HEK293T (cell line): ENCODE data around the gene TPSAB1.
"Not testable (repeated sequence)": the region's sequence is repeated elsewhere in the genome, so short reads cannot be mapped to it uniquely, and the experiment has no call there.

Source experiments
- CTCF ChIA-PET: fragments of 350-600 bp; formaldehyde crosslinking; extraction: SDS; loops from one replicate; lab custom pipeline; 2021; ENCODE audit warnings: antibody characterized with exemption, inconsistent platforms; lab: Yijun Ruan, JAX
- POLR2A ChIA-PET: fragments of 350-600 bp; formaldehyde crosslinking; extraction: SDS; loops from one replicate; lab custom pipeline; 2020; ENCODE audit warnings: antibody characterized with exemption, inconsistent platforms; lab: Yijun Ruan, JAX
- DNase-seq: peaks from one replicate; pipeline ENCODE4 v3.0.0; 2012; ENCODE audit warnings: mixed read lengths; ENCODE audit errors: extremely low spot score
- ARNT ChIP-seq: fragments of 450-650 bp; IDR thresholded peaks from 2 replicates; pipeline ENCODE4 v1.6.1; 2017; ENCODE audit warnings: mild to moderate bottlenecking
- BHLHE40 ChIP-seq: fragments of 450-650 bp; IDR thresholded peaks from 2 replicates; pipeline ENCODE4 v1.6.1; 2016; ENCODE audit warnings: mild to moderate bottlenecking, moderate library complexity, borderline replicate concordance
- CTBP1 ChIP-seq: fragments of 450-650 bp; IDR thresholded peaks from 2 replicates; pipeline ENCODE4 v1.6.1; 2016; ENCODE audit warnings: borderline replicate concordance
- ELF4 ChIP-seq: fragments of 450-650 bp; IDR thresholded peaks from 2 replicates; pipeline ENCODE4 v1.6.1; 2017; ENCODE audit warnings: antibody characterized with exemption
- FOXA1 ChIP-seq: fragments of 450-650 bp; IDR thresholded peaks from 2 replicates; pipeline ENCODE4 v1.6.1; 2016; ENCODE audit warnings: mild to moderate bottlenecking
- FOXK2 ChIP-seq: fragments of 450-650 bp; IDR thresholded peaks from 2 replicates; pipeline ENCODE4 v1.6.1; 2016; ENCODE audit warnings: mild to moderate bottlenecking
- FOXM1 ChIP-seq: fragments of 450-650 bp; IDR thresholded peaks from 2 replicates; pipeline ENCODE4 v1.6.1; 2017; ENCODE audit warnings: mild to moderate bottlenecking, borderline replicate concordance
- HDGF ChIP-seq: fragments of 450-650 bp; IDR thresholded peaks from 2 replicates; pipeline ENCODE4 v1.6.1; 2017; ENCODE audit warnings: antibody characterized with exemption, borderline replicate concordance
- L3MBTL2 ChIP-seq: fragments of 450-650 bp; conservative IDR thresholded peaks from 2 replicates; pipeline ENCODE4 v1.6.1; 2016; ENCODE audit warnings: mild to moderate bottlenecking
- LEF1 ChIP-seq: fragments of 450-650 bp; IDR thresholded peaks from 2 replicates; pipeline ENCODE4 v1.6.1; 2017; ENCODE audit warnings: mild to moderate bottlenecking, borderline replicate concordance
- NFRKB ChIP-seq: fragments of 450-650 bp; IDR thresholded peaks from 2 replicates; pipeline ENCODE4 v1.6.1; 2016; ENCODE audit warnings: mild to moderate bottlenecking, moderate library complexity
- SP1 ChIP-seq: fragments of 450-650 bp; IDR thresholded peaks from 2 replicates; pipeline ENCODE4 v1.6.1; 2017
- SUZ12 ChIP-seq: fragments of 450-650 bp; IDR thresholded peaks from 2 replicates; pipeline ENCODE4 v1.6.1; 2016; ENCODE audit warnings: mild to moderate bottlenecking
- TARDBP ChIP-seq: fragments of 450-650 bp; IDR thresholded peaks from 2 replicates; pipeline ENCODE4 v1.6.1; 2016
- ZNF384 ChIP-seq: fragments of 450-650 bp; IDR thresholded peaks from 2 replicates; pipeline ENCODE4 v1.6.1; 2016
- TF ChIP-seq, protein P1 (sequence below): fragments of 450-650 bp; IDR thresholded peaks from 2 replicates; pipeline ENCODE4 v1.6.1; 2016

TPSAB1 gene

GRCh38 chr16:1195393-1195666, 45.2 kb upstream of the TPSAB1 start:
- ChIA-PET POLR2A (no interaction called here), CTCF (no interaction called here)
- no peak for DNase-seq
- no peak for TF ChIP-seq HDGF
- no peak for TF ChIP-seq TARDBP
- no peak for TF ChIP-seq CTBP1
- TF ChIP-seq NFRKB: no peak
- TF ChIP-seq FOXK2: no peak
- TF ChIP-seq, protein P1, sequence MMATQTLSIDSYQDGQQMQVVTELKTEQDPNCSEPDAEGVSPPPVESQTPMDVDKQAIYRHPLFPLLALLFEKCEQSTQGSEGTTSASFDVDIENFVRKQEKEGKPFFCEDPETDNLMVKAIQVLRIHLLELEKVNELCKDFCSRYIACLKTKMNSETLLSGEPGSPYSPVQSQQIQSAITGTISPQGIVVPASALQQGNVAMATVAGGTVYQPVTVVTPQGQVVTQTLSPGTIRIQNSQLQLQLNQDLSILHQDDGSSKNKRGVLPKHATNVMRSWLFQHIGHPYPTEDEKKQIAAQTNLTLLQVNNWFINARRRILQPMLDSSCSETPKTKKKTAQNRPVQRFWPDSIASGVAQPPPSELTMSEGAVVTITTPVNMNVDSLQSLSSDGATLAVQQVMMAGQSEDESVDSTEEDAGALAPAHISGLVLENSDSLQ: no peak
- TF ChIP-seq LEF1: no peak

DNA sequence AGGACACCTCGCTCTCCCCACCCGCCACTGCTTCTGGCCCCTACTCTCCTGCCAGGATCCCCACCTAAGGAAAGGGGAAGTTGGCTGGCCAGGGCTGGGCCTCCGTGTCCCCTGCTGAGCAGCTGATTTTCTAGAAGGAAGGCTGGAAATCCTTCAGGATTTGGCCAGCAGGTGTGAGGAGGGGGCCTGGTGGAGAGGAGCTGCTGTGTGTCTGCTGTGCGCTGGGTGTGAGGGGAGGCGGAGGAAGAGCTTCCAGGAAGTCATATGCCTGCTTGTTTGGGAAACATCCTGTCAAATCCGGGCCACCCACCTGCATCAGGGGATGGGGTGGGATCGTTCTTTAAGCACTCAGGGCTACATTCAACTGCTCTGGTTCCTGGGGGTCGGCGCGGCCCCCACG, 44.0 kb upstream of the TPSAB1 start:
- DNase-seq: no peak
- TF ChIP-seq LEF1 (no peak), L3MBTL2 (no peak), ARNT (no peak), TARDBP (no peak), FOXA1 (no peak), CTBP1 (no peak), SUZ12 (no peak), HDGF (no peak), FOXM1 (no peak), ELF4 (no peak)
- ChIA-PET POLR2A (no interaction called here), CTCF (no interaction called here)

DNA sequence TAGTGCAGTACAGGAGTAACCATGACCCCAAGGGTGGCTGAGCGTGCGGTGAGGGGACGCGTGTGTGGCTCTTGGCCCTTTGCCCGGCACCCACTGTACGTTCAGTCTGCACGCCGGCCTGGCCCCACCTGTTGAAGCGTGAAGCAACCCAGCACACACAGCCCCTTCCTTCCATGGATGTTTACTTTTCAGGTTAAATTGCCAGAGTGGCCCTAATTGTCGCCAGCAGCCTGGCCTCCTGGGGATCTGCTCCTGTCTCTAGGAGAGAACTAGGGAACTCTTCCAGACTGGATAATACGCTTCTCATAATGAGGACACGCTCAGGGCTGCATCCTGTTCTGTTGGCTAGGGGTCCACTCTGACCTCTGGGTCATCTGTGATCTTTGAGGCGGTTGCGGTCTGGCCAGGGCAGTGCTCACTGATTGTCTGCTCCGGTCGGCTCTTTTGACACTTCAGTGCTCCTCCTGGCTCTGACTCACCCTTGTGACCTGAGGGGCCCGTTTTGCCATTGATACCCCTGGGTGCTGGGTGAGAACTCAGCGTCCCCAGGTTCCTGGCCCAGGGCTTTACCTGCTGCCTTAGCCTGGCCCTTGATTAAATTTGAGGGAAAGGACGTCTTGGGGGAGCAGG, 43.2 kb upstream of the TPSAB1 start:
- no peak for DNase-seq
- CTCF ChIA-PET: no interaction called here
- no peak for TF ChIP-seq SUZ12
- no peak for TF ChIP-seq TARDBP
- TF ChIP-seq SP1: no peak
- POLR2A ChIA-PET: no interaction called here

DNA sequence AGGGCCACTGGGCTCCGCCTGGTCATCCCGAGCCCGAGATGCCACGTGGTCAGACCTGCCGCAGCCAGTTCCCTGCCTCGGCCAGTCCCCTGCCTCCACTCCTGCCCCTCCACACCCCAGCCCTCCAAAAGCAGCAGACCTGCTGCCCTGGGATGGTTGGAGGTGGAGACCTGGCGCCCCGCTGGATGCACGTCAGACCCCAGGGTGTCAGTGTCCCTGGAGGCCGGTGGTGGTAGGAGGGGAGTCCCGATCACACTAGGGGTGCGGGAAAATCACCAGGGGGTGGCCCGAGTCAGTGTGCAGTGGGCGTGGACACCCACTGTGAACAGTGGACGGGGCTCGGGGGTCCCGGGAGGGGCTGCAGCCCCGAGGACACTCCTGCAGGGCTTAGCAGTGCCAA, 42.3 kb upstream of the TPSAB1 start:
- DNase-seq: no peak
- TF ChIP-seq FOXK2: no peak
- TF ChIP-seq L3MBTL2: no peak
- no peak for TF ChIP-seq HDGF
- no peak for TF ChIP-seq LEF1
- TF ChIP-seq FOXM1: no peak
- TF ChIP-seq FOXA1: no peak
- no peak for TF ChIP-seq NFRKB
- TF ChIP-seq TARDBP: no peak
- TF ChIP-seq SP1: no peak
- CTCF ChIA-PET: no interaction called here
- POLR2A ChIA-PET: no interaction called here

DNA sequence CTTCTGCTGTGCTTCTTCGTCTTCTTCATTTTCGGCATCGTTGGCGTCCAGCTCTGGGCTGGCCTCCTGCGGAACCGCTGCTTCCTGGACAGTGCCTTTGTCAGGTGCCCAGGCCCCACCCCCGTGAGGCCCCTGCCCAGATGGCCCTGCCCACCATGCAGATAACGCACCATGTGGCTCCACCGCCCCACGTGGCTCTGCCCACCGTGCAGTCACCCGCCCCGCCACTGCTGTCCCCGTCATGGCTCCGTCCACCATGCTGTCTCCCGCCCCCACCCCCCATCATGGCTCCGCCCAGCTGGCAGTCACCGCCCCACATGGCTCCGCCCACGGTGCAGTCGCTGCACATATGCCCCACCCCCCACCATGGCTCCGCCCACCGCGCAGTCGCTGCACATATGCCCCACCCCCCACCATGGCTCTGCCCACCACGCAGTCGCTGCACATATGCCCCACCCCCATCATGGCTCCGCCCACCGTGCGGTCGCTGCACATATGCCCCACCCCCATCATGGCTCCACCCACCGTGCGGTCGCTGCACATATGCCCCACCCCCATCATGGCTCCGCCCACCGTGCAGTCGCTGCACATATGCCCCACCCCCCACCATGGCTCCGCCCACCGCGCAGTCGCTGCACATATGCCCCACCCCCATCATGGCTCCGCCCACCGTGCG, 41.7 kb upstream of the TPSAB1 start:
- peak; percentile 33 for DNase-seq
- POLR2A ChIA-PET, CTCF ChIA-PET: not testable (repeated sequence)

- peak; percentile 51 for DNase-seq
- POLR2A ChIA-PET: no interaction called here
- TF ChIP-seq ZNF384 (no peak), TARDBP (no peak), NFRKB (no peak), FOXK2 (no peak), LEF1 (no peak), L3MBTL2 (no peak)
- CTCF ChIA-PET: no interaction called here
Observed at GRCh38 chr16:1199347-1200013, 41.0 kb upstream of the TPSAB1 start.

GRCh38 chr16:1200014-1200627, 40.4 kb upstream of the TPSAB1 start:
- POLR2A ChIA-PET: no interaction called here
- CTCF ChIA-PET: no interaction called here
- TF ChIP-seq CTBP1 (no peak), BHLHE40 (no peak), ZNF384 (no peak), HDGF (no peak), NFRKB (no peak), FOXK2 (no peak), SUZ12 (no peak)
- no peak for DNase-seq

DNA sequence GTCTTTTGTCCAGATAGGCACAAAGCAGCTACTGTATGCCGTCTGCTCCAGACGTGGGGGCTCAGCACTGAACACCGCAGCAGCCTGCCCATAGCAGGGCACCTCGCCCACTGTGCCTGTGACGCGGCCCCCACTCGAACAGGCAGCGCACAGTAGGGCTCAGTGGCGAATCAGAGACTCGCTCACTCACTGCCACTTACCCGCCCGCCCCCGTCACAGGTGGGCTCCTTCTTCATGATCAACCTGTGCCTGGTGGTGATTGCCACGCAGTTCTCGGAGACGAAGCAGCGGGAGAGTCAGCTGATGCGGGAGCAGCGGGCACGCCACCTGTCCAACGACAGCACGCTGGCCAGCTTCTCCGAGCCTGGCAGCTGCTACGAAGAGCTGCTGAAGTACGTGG, 39.1 kb upstream of the TPSAB1 start:
- POLR2A ChIA-PET: no interaction called here
- CTCF ChIA-PET: interaction anchor here (0.6 kb wide), 1 partner anchor 13 kb away, joined by 3 read pairs; no protein-coding TSS in a partner anchor
- no peak for DNase-seq
- TF ChIP-seq BHLHE40 (no peak), FOXM1 (no peak), LEF1 (no peak), TARDBP (no peak), FOXK2 (no peak), SP1 (no peak), SUZ12 (no peak), L3MBTL2 (no peak), ARNT (no peak), FOXA1 (no peak)
- TF ChIP-seq, protein P1: no peak
